Gastroesophageal sphincter (tissue), 4 donors: ENCODE data around the gene SCAMP3. TPM values are rescaled to one million over a fixed set of nuclear protein-coding genes. Genes with fewer than 3 reads are reported as not detected.
A peak's percentile ranks its signal among the peaks of the same experiment; 100 is the strongest.

ENCODE experiments used
- ATAC-seq: fragments of 150-250 bp; one replicate; pipeline ENCODE4 v1.9.1; 2016; ENCODE audit warnings: mild to moderate bottlenecking, moderate library complexity
- H3K27ac ChIP-seq, 4 donors: fragments of 200-600 bp; sonication (generic) in 3 of 4; 1 replicate in 3 of 4; 2 replicates in 1 of 4; pipeline ENCODE4 v1.5.1; 2016 to 2019
- H3K27me3 ChIP-seq: fragments of 200-600 bp; sonication (generic); one replicate; pipeline ENCODE4 v1.5.1; 2019
- H3K36me3 ChIP-seq, 2 donors: fragments of 200-600 bp; sonication (generic); one replicate each; pipeline ENCODE4 v1.5.1; 2019; ENCODE audit warnings: control low read depth in 1 of 2
- H3K4me1 ChIP-seq, 3 donors: fragments of 200-600 bp; sonication (generic); 1 replicate in 2 of 3; 2 replicates in 1 of 3; pipeline ENCODE4 v1.5.1; 2016 to 2019; ENCODE audit warnings: control low read depth in 2 of 3
- H3K4me3 ChIP-seq, 2 donors: fragments of 200-600 bp; sonication (generic); one replicate each; pipeline ENCODE4 v1.5.1; 2019; ENCODE audit warnings: mild to moderate bottlenecking in 1 of 2, moderate library complexity in 1 of 2
- H3K9me3 ChIP-seq, 3 donors: fragments of 200-600 bp; sonication (generic); one replicate each; pipeline ENCODE4 v1.5.1; 2017 to 2019; ENCODE audit warnings: control low read depth in 2 of 3
- EP300 ChIP-seq: sonication (generic); formaldehyde crosslinking; IDR thresholded peaks from one replicate; pipeline ENCODE4 v1.6.1; 2017; ENCODE audit warnings: antibody characterized with exemption, mild to moderate bottlenecking
- POLR2A ChIP-seq, 2 donors: fragments of 450-650 bp; IDR thresholded peaks; one replicate each; pipeline ENCODE4 v1.6.1; 2017; ENCODE audit warnings: antibody characterized with exemption in 2 of 2, mild to moderate bottlenecking in 2 of 2, moderate library complexity in 1 of 2
- POLR2AphosphoS5 ChIP-seq: sonication (generic); formaldehyde crosslinking; IDR thresholded peaks from one replicate; pipeline ENCODE4 v1.6.1; 2017; ENCODE audit warnings: antibody characterized with exemption
- WGBS, 2 donors: methylation state at CpG; one replicate each; pipeline ENCODE4 v1.1.5; 2018; ENCODE audit warnings: low coverage in 1 of 2; 5-methylcytosine and 5-hydroxymethylcytosine counted together
- total RNA-seq, 4 donors: library from RNA; depleted of rRNA; stranded (reverse); fragments of >200 nt; gene quantifications; one replicate each; pipeline ENCODE4 v1.1.0, GENCODE V29; 2016
- TF ChIP-seq, protein P1 (sequence below), 4 experiments: fragments of 200-600 bp in 2 of 4; fragments of 450-650 bp in 2 of 4; sonication (generic) in 1 of 4; IDR thresholded peaks; one replicate each; pipeline ENCODE4 v1.5.1; 2017 to 2019; ENCODE audit warnings: antibody characterized with exemption in 4 of 4, mild to moderate bottlenecking in 2 of 4, moderate library complexity in 2 of 4

The SCAMP3 gene
- total RNA-seq, 4 donors from 2014 or later: 28.1 to 44.4 (median 36.8) TPM

- TF ChIP-seq EP300 (no peak), POLR2AphosphoS5 (no peak), POLR2A (IDR thresholded peaks at IDR 0.05) (no peak)
- TF ChIP-seq, protein P1, sequence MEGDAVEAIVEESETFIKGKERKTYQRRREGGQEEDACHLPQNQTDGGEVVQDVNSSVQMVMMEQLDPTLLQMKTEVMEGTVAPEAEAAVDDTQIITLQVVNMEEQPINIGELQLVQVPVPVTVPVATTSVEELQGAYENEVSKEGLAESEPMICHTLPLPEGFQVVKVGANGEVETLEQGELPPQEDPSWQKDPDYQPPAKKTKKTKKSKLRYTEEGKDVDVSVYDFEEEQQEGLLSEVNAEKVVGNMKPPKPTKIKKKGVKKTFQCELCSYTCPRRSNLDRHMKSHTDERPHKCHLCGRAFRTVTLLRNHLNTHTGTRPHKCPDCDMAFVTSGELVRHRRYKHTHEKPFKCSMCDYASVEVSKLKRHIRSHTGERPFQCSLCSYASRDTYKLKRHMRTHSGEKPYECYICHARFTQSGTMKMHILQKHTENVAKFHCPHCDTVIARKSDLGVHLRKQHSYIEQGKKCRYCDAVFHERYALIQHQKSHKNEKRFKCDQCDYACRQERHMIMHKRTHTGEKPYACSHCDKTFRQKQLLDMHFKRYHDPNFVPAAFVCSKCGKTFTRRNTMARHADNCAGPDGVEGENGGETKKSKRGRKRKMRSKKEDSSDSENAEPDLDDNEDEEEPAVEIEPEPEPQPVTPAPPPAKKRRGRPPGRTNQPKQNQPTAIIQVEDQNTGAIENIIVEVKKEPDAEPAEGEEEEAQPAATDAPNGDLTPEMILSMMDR (IDR thresholded peaks at IDR 0.05): no peak
- Histone ChIP-seq H3K9me3 (no peaks in the 10 kb centered on the region), H3K27me3 (no peaks in the 10 kb centered on the region), H3K4me1 (peaks cover 0 to 56% (median 23%) of the 10 kb centered on the region in 3 donors), H3K27ac (peak overlapping the region; percentile 91 to 99 (median 95)), H3K4me3 (peak overlapping the region; percentile 91 to 94), H3K36me3 (peaks cover 8 to 36% of the 10 kb centered on the region in 2 donors)
- peak; percentile 54 for ATAC-seq
- WGBS, 2 donors: 4 to 8% methylated on average over 13 to 25 of the region's 44 CpGs
These were observed 10.5 kb upstream of the SCAMP3 start for GRCh38 chr1:155272466-155273342.

- H3K36me3 ChIP-seq: peaks cover 9 to 69% of the 10 kb centered on the region in 2 donors
- no peaks in the 10 kb centered on the region for H3K27me3 ChIP-seq
- H3K4me1 ChIP-seq: peaks cover 0 to 43% (median 18%) of the 10 kb centered on the region in 3 donors
- 76 to 89% methylated on average over 15 to 18 of the region's 21 CpGs for WGBS, 2 donors
- no peak overlapping the region for H3K4me3 ChIP-seq
- no peaks in the 10 kb centered on the region for H3K9me3 ChIP-seq
- ATAC-seq: no peak
- H3K27ac ChIP-seq: no peak overlapping the region
- TF ChIP-seq POLR2A (IDR thresholded peaks at IDR 0.05): no peak
- TF ChIP-seq EP300: no peak
- TF ChIP-seq POLR2AphosphoS5: no peak
- TF ChIP-seq, protein P1 (IDR thresholded peaks at IDR 0.05): no peak
These were observed 7.2 kb upstream of the SCAMP3 start for GRCh38 chr1:155269381-155269780.

DNA sequence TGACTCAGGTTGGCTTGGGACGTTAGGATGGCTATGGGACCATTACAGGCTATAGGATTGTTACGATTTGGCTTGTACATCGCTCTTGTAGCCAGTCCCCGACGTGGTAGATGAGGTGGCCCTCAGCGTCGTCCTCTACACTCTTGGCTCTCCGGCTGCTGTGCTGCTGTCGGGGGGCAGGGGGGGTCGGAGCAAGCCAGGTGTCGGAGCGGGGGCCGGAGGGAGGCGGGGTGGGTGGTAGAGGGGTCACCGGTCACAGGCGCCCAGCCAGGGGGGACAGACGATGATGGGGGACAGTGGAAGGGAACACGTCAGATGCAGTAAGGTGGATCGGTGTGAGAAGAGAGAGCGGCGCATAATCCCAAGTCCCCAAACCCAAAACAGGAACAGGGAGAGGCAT, 6.5 kb upstream of the SCAMP3 start:
- no peak for ATAC-seq
- H3K4me1 ChIP-seq: peaks cover 0 to 38% (median 14%) of the 10 kb centered on the region in 3 donors
- H3K4me3 ChIP-seq: no peak overlapping the region
- WGBS, 2 donors: 89% methylated on average over 8 of the region's 21 CpGs; no CpG with 5 or more reads in 1 of the 2 donors
- no peak overlapping the region for H3K27ac ChIP-seq
- H3K9me3 ChIP-seq: no peaks in the 10 kb centered on the region
- peaks cover 11 to 77% of the 10 kb centered on the region in 2 donors for H3K36me3 ChIP-seq
- H3K27me3 ChIP-seq: no peaks in the 10 kb centered on the region
- TF ChIP-seq POLR2A (IDR thresholded peaks at IDR 0.05): no peak
- TF ChIP-seq EP300: no peak
- TF ChIP-seq, protein P1 (IDR thresholded peaks at IDR 0.05): no peak
- no peak for TF ChIP-seq POLR2AphosphoS5

DNA sequence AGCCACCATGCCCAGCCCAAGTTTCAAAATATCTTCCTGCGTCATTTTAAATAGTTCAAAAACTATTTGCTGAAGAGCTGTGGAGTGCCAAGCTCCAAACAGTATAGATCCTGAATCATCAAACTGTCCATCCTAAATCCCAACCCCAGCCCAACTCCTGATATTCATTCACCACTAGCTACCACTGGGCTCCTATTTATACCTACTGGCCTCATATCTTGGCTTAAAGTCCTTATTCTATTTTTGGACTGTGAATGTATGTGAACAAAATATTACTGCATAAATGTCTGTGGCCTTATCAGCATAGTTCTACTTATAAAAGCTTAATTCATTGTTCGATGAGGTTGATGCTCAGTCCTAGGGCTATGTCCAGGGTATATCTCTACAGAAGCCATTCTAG, 5.2 kb upstream of the SCAMP3 start:
- H3K4me3 ChIP-seq: no peak overlapping the region
- no peak overlapping the region for H3K27ac ChIP-seq
- no peaks in the 10 kb centered on the region for H3K9me3 ChIP-seq
- 89 to 92% methylated on average over 1 to 2 of the region's 2 CpGs for WGBS, 2 donors
- no peak for TF ChIP-seq POLR2AphosphoS5
- TF ChIP-seq POLR2A (IDR thresholded peaks at IDR 0.05): no peak
- TF ChIP-seq, protein P1 (IDR thresholded peaks at IDR 0.05): no peak
- no peak for TF ChIP-seq EP300
- ATAC-seq: no peak
- peaks cover 12 to 85% of the 10 kb centered on the region in 2 donors for H3K36me3 ChIP-seq
- peaks cover 0 to 39% (median 16%) of the 10 kb centered on the region in 3 donors for H3K4me1 ChIP-seq
- no peaks in the 10 kb centered on the region for H3K27me3 ChIP-seq
